Measurements from ENCODE around the gene ATL2.
"Not testable (repeated sequence)": the region's sequence is repeated elsewhere in the genome, so short reads cannot be mapped to it uniquely, and the experiment has no call there.

ATL2 gene

GRCh38 chr2:38416296-38417036 is 39.4 kb upstream of the ATL2 start:
- H3K4me3 ChIP-seq (ENCODE audit: low read depth, low read length, poor library complexity, severe bottlenecking), result no peak overlapping the region

GRCh38 chr2:38415728-38416291 is 38.7 kb upstream of the ATL2 start:
- Histone ChIP-seq H4K20me1 (ENCODE audit: insufficient read depth, low read length) (no peaks in the 10 kb centered on the region), H2AFZ (ENCODE audit: low read length) (no peak overlapping the region), H3K9ac (ENCODE audit: low read length) (no peak overlapping the region), H3K27ac (ENCODE audit: low read depth, low read length, poor library complexity, severe bottlenecking) (no peak overlapping the region), H3K4me1 (ENCODE audit: insufficient read depth, low read length, severe bottlenecking) (peaks cover 20% of the 10 kb centered on the region), H3K4me3 (ENCODE audit: low read depth, low read length, poor library complexity, severe bottlenecking) (no peak overlapping the region), H3K9me2 (ENCODE audit: low read depth, low read length) (no peaks in the 10 kb centered on the region), H3K27me3 (ENCODE audit: insufficient read depth, low read length) (no peaks in the 10 kb centered on the region; the same call in 1 of the 2 replicates), H3K79me2 (ENCODE audit: insufficient read depth, low read length) (no peaks in the 10 kb centered on the region), H3K36me3 (ENCODE audit: insufficient read depth, low read length) (no peaks in the 10 kb centered on the region; the same call in 1 of the 2 replicates), H3K9me3 (ENCODE audit: low read length) (peaks cover 7% of the 10 kb centered on the region; the same call in 1 of the 2 replicates), H3F3A (ENCODE audit: insufficient read depth, low read length) (no peaks in the 10 kb centered on the region), H3K4me2 (ENCODE audit: low read length) (no peak overlapping the region)
- TF ChIP-seq EZH2 (IDR thresholded peaks at IDR 0.05; ENCODE audit: borderline replicate concordance, low read length) (no peak), CTCF (IDR thresholded peaks at IDR 0.05; ENCODE audit: low read length) (no peak)

More at GRCh38 chr2:38416296-38417036, 39.4 kb upstream of the ATL2 start:
- Histone ChIP-seq H3K27me3 (ENCODE audit: insufficient read depth, low read length) (no peaks in the 10 kb centered on the region; the same call in 1 of the 2 replicates), H4K20me1 (ENCODE audit: insufficient read depth, low read length) (no peaks in the 10 kb centered on the region), H3K36me3 (ENCODE audit: insufficient read depth, low read length) (no peaks in the 10 kb centered on the region; the same call in 1 of the 2 replicates), H3K27ac (ENCODE audit: low read depth, low read length, poor library complexity, severe bottlenecking) (no peak overlapping the region), H3K4me2 (ENCODE audit: low read length) (no peak overlapping the region), H3F3A (ENCODE audit: insufficient read depth, low read length) (no peaks in the 10 kb centered on the region), H3K9me3 (ENCODE audit: low read length) (peaks cover 7% of the 10 kb centered on the region; the same call in 1 of the 2 replicates), H3K9ac (ENCODE audit: low read length) (no peak overlapping the region), H2AFZ (ENCODE audit: low read length) (no peak overlapping the region), H3K79me2 (ENCODE audit: insufficient read depth, low read length) (no peaks in the 10 kb centered on the region), H3K4me1 (ENCODE audit: insufficient read depth, low read length, severe bottlenecking) (peaks cover 20% of the 10 kb centered on the region), H3K9me2 (ENCODE audit: low read depth, low read length) (no peaks in the 10 kb centered on the region)
- TF ChIP-seq EZH2 (IDR thresholded peaks at IDR 0.05; ENCODE audit: borderline replicate concordance, low read length) (no peak), CTCF (IDR thresholded peaks at IDR 0.05; ENCODE audit: low read length) (no peak)

DNA sequence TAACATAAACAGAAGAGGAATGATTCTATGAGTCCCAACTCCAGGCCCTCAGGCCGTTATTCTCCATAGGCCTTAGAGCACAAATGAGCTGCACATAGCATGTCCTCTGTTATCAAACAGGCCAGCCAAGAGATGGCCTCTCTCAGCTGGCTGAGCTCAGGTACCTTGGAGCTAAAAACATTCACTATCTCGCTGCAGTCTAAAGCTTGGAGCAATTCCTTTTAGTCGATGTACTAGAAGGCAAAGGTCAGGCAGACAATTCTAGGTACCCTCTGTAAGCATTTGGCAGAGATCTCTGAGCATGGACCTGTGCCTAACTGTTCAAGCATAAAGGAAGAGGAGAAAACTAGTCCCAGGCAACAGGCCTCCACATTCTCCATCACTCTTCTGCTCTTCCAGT is 38.0 kb upstream of the ATL2 start:
- no peak overlapping the region for H3K4me3 ChIP-seq (ENCODE audit: low read depth, low read length, poor library complexity, severe bottlenecking)

DNA sequence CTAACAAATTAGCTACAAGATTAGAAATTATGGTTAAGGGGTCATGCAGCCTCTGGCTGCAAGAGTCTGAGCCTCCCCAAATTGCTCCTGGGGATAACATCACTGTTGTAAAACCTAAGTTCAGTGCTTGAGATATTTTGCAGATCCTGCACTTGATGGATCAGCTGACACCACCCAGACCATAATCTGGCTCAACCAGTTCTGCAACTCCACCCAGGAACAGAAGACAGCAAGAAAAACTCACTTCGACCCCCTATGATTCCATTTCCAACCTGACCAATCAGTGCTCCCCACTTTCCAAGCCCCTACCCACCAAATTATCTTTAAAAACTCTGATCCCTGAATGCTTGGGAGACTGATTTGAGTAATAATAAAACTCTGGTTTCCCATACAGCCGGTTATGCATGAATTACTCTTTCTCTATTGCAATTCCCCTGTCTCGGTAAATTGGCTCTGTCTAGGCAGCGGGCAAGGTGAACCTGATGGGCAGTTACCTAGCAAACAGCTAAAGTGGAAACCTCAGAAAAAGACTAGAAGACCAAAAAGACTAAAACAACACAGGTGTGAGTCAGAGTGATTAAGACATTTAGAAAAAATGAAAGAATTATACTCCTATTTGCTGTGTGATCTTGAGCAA is 35.3 kb upstream of the ATL2 start:
- H3K27ac ChIP-seq (ENCODE audit: low read depth, low read length, poor library complexity, severe bottlenecking); H3K36me3 ChIP-seq (ENCODE audit: insufficient read depth, low read length); H3K27me3 ChIP-seq (ENCODE audit: insufficient read depth, low read length); H4K20me1 ChIP-seq (ENCODE audit: insufficient read depth, low read length); H3K4me2 ChIP-seq (ENCODE audit: low read length); H3K9me3 ChIP-seq (ENCODE audit: low read length); H3K9ac ChIP-seq (ENCODE audit: low read length); H3F3A ChIP-seq (ENCODE audit: insufficient read depth, low read length); H3K4me3 ChIP-seq (ENCODE audit: low read depth, low read length, poor library complexity, severe bottlenecking); H3K9me2 ChIP-seq (ENCODE audit: low read depth, low read length); H3K79me2 ChIP-seq (ENCODE audit: insufficient read depth, low read length); H2AFZ ChIP-seq (ENCODE audit: low read length): not testable (repeated sequence)
- peaks cover 40% of the 10 kb centered on the region for H3K4me1 ChIP-seq (ENCODE audit: insufficient read depth, low read length, severe bottlenecking)

More for the DNA sequence above, 38.0 kb upstream of the ATL2 start:
- Histone ChIP-seq H3F3A (ENCODE audit: insufficient read depth, low read length) (no peaks in the 10 kb centered on the region), H3K4me1 (ENCODE audit: insufficient read depth, low read length, severe bottlenecking) (peaks cover 25% of the 10 kb centered on the region), H3K27me3 (ENCODE audit: insufficient read depth, low read length) (no peaks in the 10 kb centered on the region; the same call in 1 of the 2 replicates), H3K27ac (ENCODE audit: low read depth, low read length, poor library complexity, severe bottlenecking) (no peak overlapping the region), H3K9me2 (ENCODE audit: low read depth, low read length) (no peaks in the 10 kb centered on the region), H3K36me3 (ENCODE audit: insufficient read depth, low read length) (no peaks in the 10 kb centered on the region; the same call in 1 of the 2 replicates), H3K9me3 (ENCODE audit: low read length) (peaks cover 7% of the 10 kb centered on the region; the same call in 1 of the 2 replicates), H3K79me2 (ENCODE audit: insufficient read depth, low read length) (no peaks in the 10 kb centered on the region), H2AFZ (ENCODE audit: low read length) (no peak overlapping the region), H3K4me2 (ENCODE audit: low read length) (no peak overlapping the region), H3K9ac (ENCODE audit: low read length) (no peak overlapping the region), H4K20me1 (ENCODE audit: insufficient read depth, low read length) (no peaks in the 10 kb centered on the region)
- TF ChIP-seq CTCF (IDR thresholded peaks at IDR 0.05; ENCODE audit: low read length) (no peak), EZH2 (IDR thresholded peaks at IDR 0.05; ENCODE audit: borderline replicate concordance, low read length) (no peak)
